Smooth muscle cell (in vitro differentiated cells): ENCODE results near the gene HOMEZ. TPM values are rescaled to one million over a fixed set of nuclear protein-coding genes. Genes with fewer than 3 reads are reported as not detected.
"Not testable (repeated sequence)": the region's sequence is repeated elsewhere in the genome, so short reads cannot be mapped to it uniquely, and the experiment has no call there.

ENCODE experiments used
- DNase-seq: peaks from one replicate; lab custom pipeline; 2025; ENCODE audit not compliant: unreplicated experiment; lab: John Stamatoyannopoulos, UW
- H2AFZ ChIP-seq: fragments of 200-600 bp; sonication (generic); 2 replicates; pipeline ENCODE4 v1.6.0; 2016; ENCODE audit warnings: antibody characterized with exemption, low read depth, mild to moderate bottlenecking
- H3F3A ChIP-seq: fragments of 200-600 bp; sonication (generic); 2 replicates; pipeline ENCODE4 v1.6.0; 2017; ENCODE audit warnings: antibody characterized with exemption, low read depth
- H3K27ac ChIP-seq: fragments of 200-600 bp; sonication (generic); 2 replicates; pipeline ENCODE4 v1.5.1; 2016; ENCODE audit warnings: low read depth, mild to moderate bottlenecking
- H3K27me3 ChIP-seq: fragments of 200-600 bp; sonication (generic); 2 replicates; pipeline ENCODE4 v1.6.1; 2016; ENCODE audit warnings: low read depth, mild to moderate bottlenecking
- H3K36me3 ChIP-seq: fragments of 200-600 bp; sonication (generic); 2 replicates; pipeline ENCODE4 v1.5.1; 2016; ENCODE audit warnings: low read depth
- H3K4me1 ChIP-seq: fragments of 200-600 bp; sonication (generic); 2 replicates; pipeline ENCODE4 v1.5.1; 2016; ENCODE audit warnings: low read depth
- H3K4me2 ChIP-seq: fragments of 200-600 bp; sonication (generic); 2 replicates; pipeline ENCODE4 v1.6.0; 2016; ENCODE audit warnings: mild to moderate bottlenecking
- H3K4me3 ChIP-seq: fragments of 200-600 bp; sonication (generic); 2 replicates; pipeline ENCODE4 v1.5.1; 2016; ENCODE audit warnings: mild to moderate bottlenecking
- H3K79me2 ChIP-seq: fragments of 200-600 bp; sonication (generic); 2 replicates; pipeline ENCODE4 v1.6.0; 2016; ENCODE audit warnings: low read depth, mild to moderate bottlenecking
- H3K9ac ChIP-seq: fragments of 200-600 bp; sonication (generic); 2 replicates; pipeline ENCODE4 v1.6.0; 2016; ENCODE audit warnings: low read depth
- H3K9me3 ChIP-seq: fragments of 200-600 bp; sonication (generic); replicated peaks from 2 replicates; pipeline ENCODE4 v1.5.1; 2016; ENCODE audit warnings: low read depth
- H4K20me1 ChIP-seq: fragments of 200-600 bp; sonication (generic); 2 replicates; pipeline ENCODE4 v1.6.0; 2016; ENCODE audit warnings: low read depth
- CTCF ChIP-seq: fragments of 200-600 bp; sonication (generic); IDR thresholded peaks from 2 replicates; pipeline ENCODE4 v1.5.1; 2017; ENCODE audit warnings: borderline replicate concordance, mild to moderate bottlenecking, antibody characterized with exemption; ENCODE audit not compliant: insufficient read depth, poor library complexity, severe bottlenecking
- WGBS: methylation state at CpG from one replicate; pipeline ENCODE4 v1.1.7; 2016; ENCODE audit warnings: low lambda C conversion rate; 5-methylcytosine and 5-hydroxymethylcytosine counted together
- polyA plus RNA-seq: library from polyadenylated mRNA; unstranded; fragments of >200 nt; fragmentation: Nextera tagmentation; extraction: Ambion mirVana; gene quantifications from 2 replicates; pipeline ENCODE4 v1.2.1, GENCODE V29; 2016
- small RNA-seq: library from RNA; depleted of rRNA; stranded (forward); fragments of <200 nt; gene quantifications from one replicate; pipeline ENCODE3, GENCODE V24; 2014
- total RNA-seq: library from RNA; depleted of rRNA; stranded (reverse); fragments of >200 nt; gene quantifications from 2 replicates; pipeline ENCODE4 v1.2.3, GENCODE V29; 2014

Gene HOMEZ
- total and polyA plus RNA-seq, 2 experiments from 2014 or later: 4.9 to 5.4 TPM

DNA sequence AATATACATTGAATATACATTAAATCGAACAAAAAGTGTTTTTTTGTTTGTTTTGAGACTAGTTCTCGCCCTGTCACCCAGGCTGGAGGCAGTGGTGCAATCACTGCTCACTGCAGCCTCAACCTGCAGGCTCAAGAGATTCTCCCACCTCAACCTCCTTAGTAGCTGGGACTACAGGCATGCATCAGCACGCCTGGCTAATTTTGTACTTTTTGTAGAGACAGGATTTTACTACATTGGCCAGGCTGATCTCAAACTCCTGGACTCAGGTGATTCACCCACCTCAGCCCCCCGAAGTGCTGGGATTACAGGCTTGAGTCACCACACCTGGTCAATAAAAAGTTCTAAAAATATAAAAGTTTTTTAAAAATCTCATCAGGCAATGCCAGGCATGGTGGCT, 58.4 kb downstream of the HOMEZ start:
- Histone ChIP-seq H3K9ac (no peak overlapping the region), H3K36me3 (no peaks in the 10 kb centered on the region), H3K4me1 (no peaks in the 10 kb centered on the region), H4K20me1 (no peaks in the 10 kb centered on the region), H3K4me2 (no peak overlapping the region), H3K4me3 (no peak overlapping the region), H3K79me2 (no peaks in the 10 kb centered on the region), H3K27me3 (no peaks in the 10 kb centered on the region), H3K27ac (no peak overlapping the region), H2AFZ (no peak overlapping the region), H3F3A (no peaks in the 10 kb centered on the region), H3K9me3 (no peaks in the 10 kb centered on the region)
- 70% methylated on average over 4 of the region's 4 CpGs for WGBS
- no peak for TF ChIP-seq CTCF
- no peak for DNase-seq

- not testable (repeated sequence) for H3K4me3 ChIP-seq, H3K27me3 ChIP-seq, H3K79me2 ChIP-seq, DNase-seq, H2AFZ ChIP-seq, H3K36me3 ChIP-seq, H3K4me2 ChIP-seq, H3F3A ChIP-seq, H3K9ac ChIP-seq, H3K4me1 ChIP-seq, H3K27ac ChIP-seq, H3K9me3 ChIP-seq, H4K20me1 ChIP-seq
- WGBS: 88% methylated on average over 1 of the region's 1 CpG
Measured at GRCh38 chr14:23224958-23225357, 61.0 kb downstream of the HOMEZ start.

Small RNA genes lying within 50 kb of the gene (small RNA-seq; reads per million reads assigned to genes)
- gene AL049829.1 (not detected), gene RNU6-1046P (not detected)

Other genes starting within 250 kb of the HOMEZ start
- not detected in 2 replicates for gene PSMB11, start 243.9 kb downstream of the HOMEZ start, total RNA-seq
- not detected in 2 replicates for gene PSMB11, start 243.9 kb downstream of the HOMEZ start, polyA plus RNA-seq
- 3.6 and 5.5 TPM in 2 replicates for gene CDH24, start 228.6 kb downstream of the HOMEZ start, total RNA-seq
- gene CDH24, start 228.6 kb downstream of the HOMEZ start, polyA plus RNA-seq: 6.9 and 8.0 TPM in 2 replicates
- gene ACIN1, start 191.0 kb downstream of the HOMEZ start, total RNA-seq: 64.5 and 69.0 TPM in 2 replicates
- gene ACIN1, start 191.0 kb downstream of the HOMEZ start, polyA plus RNA-seq: 33.7 and 39.3 TPM in 2 replicates
- gene C14orf119, start 190.6 kb downstream of the HOMEZ start, total RNA-seq: 54.1 and 57.2 TPM in 2 replicates
- 119 and 130 TPM in 2 replicates for gene C14orf119, start 190.6 kb downstream of the HOMEZ start, polyA plus RNA-seq
- gene CIROP, start 181.1 kb downstream of the HOMEZ start, total RNA-seq: not detected in 2 replicates
- not detected in 2 replicates for gene CIROP, start 181.1 kb downstream of the HOMEZ start, polyA plus RNA-seq
- gene CEBPE, start 166.9 kb downstream of the HOMEZ start, total RNA-seq: not detected in 2 replicates
- gene CEBPE, start 166.9 kb downstream of the HOMEZ start, polyA plus RNA-seq: not detected in 2 replicates
- 16.4 and 18.9 TPM in 2 replicates for gene SLC7A8, start 102.5 kb downstream of the HOMEZ start, total RNA-seq
- 26.0 and 29.1 TPM in 2 replicates for gene SLC7A8, start 102.5 kb downstream of the HOMEZ start, polyA plus RNA-seq
- gene RNF212B, start 48.2 kb downstream of the HOMEZ start, total RNA-seq: not detected in 2 replicates
- gene RNF212B, start 48.2 kb downstream of the HOMEZ start, polyA plus RNA-seq: not detected in 2 replicates
- 1.7 and 2.0 TPM in 2 replicates for gene PPP1R3E, start 16.7 kb upstream of the HOMEZ start, total RNA-seq
- 0.71 and 1.5 TPM in 2 replicates for gene PPP1R3E, start 16.7 kb upstream of the HOMEZ start, polyA plus RNA-seq
- 11.7 and 13.2 TPM in 2 replicates for gene BCL2L2, start 20.7 kb upstream of the HOMEZ start, total RNA-seq
- gene BCL2L2, start 20.7 kb upstream of the HOMEZ start, polyA plus RNA-seq: 1.6 and 2.0 TPM in 2 replicates
- 48.3 and 52.3 TPM in 2 replicates for gene PABPN1, start 35.3 kb upstream of the HOMEZ start, total RNA-seq
- gene PABPN1, start 35.3 kb upstream of the HOMEZ start, polyA plus RNA-seq: 139 and 156 TPM in 2 replicates
- gene SLC22A17, start 66.8 kb upstream of the HOMEZ start, total RNA-seq: 70.3 and 81.0 TPM in 2 replicates
- gene SLC22A17, start 66.8 kb upstream of the HOMEZ start, polyA plus RNA-seq: 127 and 134 TPM in 2 replicates
- gene EFS, start 79.0 kb upstream of the HOMEZ start, total RNA-seq: 16.2 and 23.9 TPM in 2 replicates
- gene EFS, start 79.0 kb upstream of the HOMEZ start, polyA plus RNA-seq: 41.3 and 43.9 TPM in 2 replicates
- gene IL25, start 86.7 kb upstream of the HOMEZ start, total RNA-seq: not detected in 2 replicates
- not detected in 2 replicates for gene IL25, start 86.7 kb upstream of the HOMEZ start, polyA plus RNA-seq
- gene CMTM5, start 90.9 kb upstream of the HOMEZ start, total RNA-seq: not detected in 2 replicates
- gene CMTM5, start 90.9 kb upstream of the HOMEZ start, polyA plus RNA-seq: 0.59 TPM in 1 of 2 replicates, not detected in the other
- gene MYH6, start 122.1 kb upstream of the HOMEZ start, total RNA-seq: not detected in 2 replicates
- 0.23 and 0.53 TPM in 2 replicates for gene MYH6, start 122.1 kb upstream of the HOMEZ start, polyA plus RNA-seq
- gene MYH7, start 149.5 kb upstream of the HOMEZ start, total RNA-seq: not detected in 2 replicates
- gene MYH7, start 149.5 kb upstream of the HOMEZ start, polyA plus RNA-seq: 0.02 TPM in 1 of 2 replicates, not detected in the other
- 43.2 and 52.0 TPM in 2 replicates for gene NGDN, start 183.6 kb upstream of the HOMEZ start, total RNA-seq
- 58.0 and 59.6 TPM in 2 replicates for gene NGDN, start 183.6 kb upstream of the HOMEZ start, polyA plus RNA-seq